Smooth muscle cell (in vitro differentiated cells): ENCODE measurements around the gene ADPRH. TPM values are rescaled to one million over a fixed set of nuclear protein-coding genes. Genes with fewer than 3 reads are reported as not detected.

Experiments used
- DNase-seq: peaks from one replicate; lab custom pipeline; 2025; ENCODE audit not compliant: unreplicated experiment; lab: John Stamatoyannopoulos, UW
- H2AFZ ChIP-seq: fragments of 200-600 bp; sonication (generic); 2 replicates; pipeline ENCODE4 v1.6.0; 2016; ENCODE audit warnings: antibody characterized with exemption, low read depth, mild to moderate bottlenecking
- H3F3A ChIP-seq: fragments of 200-600 bp; sonication (generic); 2 replicates; pipeline ENCODE4 v1.6.0; 2017; ENCODE audit warnings: antibody characterized with exemption, low read depth
- H3K27ac ChIP-seq: fragments of 200-600 bp; sonication (generic); 2 replicates; pipeline ENCODE4 v1.5.1; 2016; ENCODE audit warnings: low read depth, mild to moderate bottlenecking
- H3K27me3 ChIP-seq: fragments of 200-600 bp; sonication (generic); 2 replicates; pipeline ENCODE4 v1.6.1; 2016; ENCODE audit warnings: low read depth, mild to moderate bottlenecking
- H3K36me3 ChIP-seq: fragments of 200-600 bp; sonication (generic); 2 replicates; pipeline ENCODE4 v1.5.1; 2016; ENCODE audit warnings: low read depth
- H3K4me1 ChIP-seq: fragments of 200-600 bp; sonication (generic); 2 replicates; pipeline ENCODE4 v1.5.1; 2016; ENCODE audit warnings: low read depth
- H3K4me2 ChIP-seq: fragments of 200-600 bp; sonication (generic); 2 replicates; pipeline ENCODE4 v1.6.0; 2016; ENCODE audit warnings: mild to moderate bottlenecking
- H3K4me3 ChIP-seq: fragments of 200-600 bp; sonication (generic); 2 replicates; pipeline ENCODE4 v1.5.1; 2016; ENCODE audit warnings: mild to moderate bottlenecking
- H3K79me2 ChIP-seq: fragments of 200-600 bp; sonication (generic); 2 replicates; pipeline ENCODE4 v1.6.0; 2016; ENCODE audit warnings: low read depth, mild to moderate bottlenecking
- H3K9ac ChIP-seq: fragments of 200-600 bp; sonication (generic); 2 replicates; pipeline ENCODE4 v1.6.0; 2016; ENCODE audit warnings: low read depth
- H3K9me3 ChIP-seq: fragments of 200-600 bp; sonication (generic); replicated peaks from 2 replicates; pipeline ENCODE4 v1.5.1; 2016; ENCODE audit warnings: low read depth
- H4K20me1 ChIP-seq: fragments of 200-600 bp; sonication (generic); 2 replicates; pipeline ENCODE4 v1.6.0; 2016; ENCODE audit warnings: low read depth
- CTCF ChIP-seq: fragments of 200-600 bp; sonication (generic); IDR thresholded peaks from 2 replicates; pipeline ENCODE4 v1.5.1; 2017; ENCODE audit warnings: borderline replicate concordance, mild to moderate bottlenecking, antibody characterized with exemption; ENCODE audit not compliant: insufficient read depth, poor library complexity, severe bottlenecking
- WGBS: methylation state at CpG from one replicate; pipeline ENCODE4 v1.1.7; 2016; ENCODE audit warnings: low lambda C conversion rate; 5-methylcytosine and 5-hydroxymethylcytosine counted together
- polyA plus RNA-seq: library from polyadenylated mRNA; unstranded; fragments of >200 nt; fragmentation: Nextera tagmentation; extraction: Ambion mirVana; gene quantifications from 2 replicates; pipeline ENCODE4 v1.2.1, GENCODE V29; 2016
- total RNA-seq: library from RNA; depleted of rRNA; stranded (reverse); fragments of >200 nt; gene quantifications from 2 replicates; pipeline ENCODE4 v1.2.3, GENCODE V29; 2014

Gene ADPRH
- total and polyA plus RNA-seq, 2 experiments from 2014 or later, result 1.3 to 2.9 TPM

GRCh38 chr3:119630128-119630879 lies 51.0 kb downstream of the ADPRH start:
- no peaks in the 10 kb centered on the region for H3F3A ChIP-seq
- no peak for DNase-seq
- 75% methylated on average over 8 of the region's 8 CpGs for WGBS
- H3K79me2 ChIP-seq, result no peaks in the 10 kb centered on the region
- no peak overlapping the region for H3K4me3 ChIP-seq
- no peaks in the 10 kb centered on the region for H3K9me3 ChIP-seq
- peak overlapping the region; percentile 37 for H3K9ac ChIP-seq
- no peaks in the 10 kb centered on the region for H3K27me3 ChIP-seq
- H3K4me1 ChIP-seq, result no peaks in the 10 kb centered on the region
- H4K20me1 ChIP-seq, result no peaks in the 10 kb centered on the region
- TF ChIP-seq CTCF, result no peak
- no peak overlapping the region for H2AFZ ChIP-seq
- no peak overlapping the region for H3K4me2 ChIP-seq
- peak overlapping the region; percentile 66 for H3K27ac ChIP-seq
- no peaks in the 10 kb centered on the region for H3K36me3 ChIP-seq

- Histone ChIP-seq H3F3A (no peaks in the 10 kb centered on the region), H3K36me3 (no peaks in the 10 kb centered on the region), H3K79me2 (no peaks in the 10 kb centered on the region), H3K4me3 (no peak overlapping the region), H3K27ac (peak overlapping the region; percentile 66), H3K4me1 (no peaks in the 10 kb centered on the region), H3K27me3 (no peaks in the 10 kb centered on the region), H3K9ac (peak overlapping the region; percentile 2), H2AFZ (no peak overlapping the region), H4K20me1 (no peaks in the 10 kb centered on the region), H3K9me3 (no peaks in the 10 kb centered on the region), H3K4me2 (no peak overlapping the region)
- TF ChIP-seq CTCF, result no peak
- no peak for DNase-seq
- WGBS, result 85% methylated on average over 7 of the region's 7 CpGs
Measured at GRCh38 chr3:119630880-119631329, 51.6 kb downstream of the ADPRH start.

GRCh38 chr3:119631516-119631915 lies 52.2 kb downstream of the ADPRH start:
- Histone ChIP-seq H3K36me3 (no peaks in the 10 kb centered on the region), H2AFZ (no peak overlapping the region), H3K4me2 (peak overlapping the region; percentile 20), H3K9ac (peak overlapping the region; percentile 2), H4K20me1 (no peaks in the 10 kb centered on the region), H3K4me3 (no peak overlapping the region), H3K27ac (peak overlapping the region; percentile 66), H3K27me3 (no peaks in the 10 kb centered on the region), H3K79me2 (no peaks in the 10 kb centered on the region), H3F3A (no peaks in the 10 kb centered on the region), H3K4me1 (peaks cover under 1% of the 10 kb centered on the region), H3K9me3 (no peaks in the 10 kb centered on the region)
- WGBS, result 55% methylated on average over 3 of the region's 3 CpGs
- no peak for TF ChIP-seq CTCF
- no peak for DNase-seq

GRCh38 chr3:119632216-119632615 lies 52.9 kb downstream of the ADPRH start:
- Histone ChIP-seq H4K20me1 (no peaks in the 10 kb centered on the region), H3K4me2 (no peak overlapping the region), H3K4me3 (no peak overlapping the region), H3K79me2 (no peaks in the 10 kb centered on the region), H3K36me3 (no peaks in the 10 kb centered on the region), H3K27me3 (no peaks in the 10 kb centered on the region), H3K9me3 (no peaks in the 10 kb centered on the region), H2AFZ (no peak overlapping the region), H3K4me1 (peaks cover 3% of the 10 kb centered on the region), H3F3A (peaks cover 3% of the 10 kb centered on the region), H3K27ac (peak overlapping the region; percentile 66), H3K9ac (no peak overlapping the region)
- no peak for DNase-seq
- WGBS, result 97% methylated on average over 4 of the region's 4 CpGs
- TF ChIP-seq CTCF, result no peak
